GM19193 (cell line): Measurements from ENCODE around the gene CD3E.

ENCODE experiments used
- POLR2A ChIP-seq: IDR thresholded peaks from 4 replicates; pipeline ENCODE4 v1.6.1; 2011; ENCODE audit not compliant: insufficient read depth, insufficient read length; ENCODE audit errors: extremely low read depth

Gene CD3E

DNA sequence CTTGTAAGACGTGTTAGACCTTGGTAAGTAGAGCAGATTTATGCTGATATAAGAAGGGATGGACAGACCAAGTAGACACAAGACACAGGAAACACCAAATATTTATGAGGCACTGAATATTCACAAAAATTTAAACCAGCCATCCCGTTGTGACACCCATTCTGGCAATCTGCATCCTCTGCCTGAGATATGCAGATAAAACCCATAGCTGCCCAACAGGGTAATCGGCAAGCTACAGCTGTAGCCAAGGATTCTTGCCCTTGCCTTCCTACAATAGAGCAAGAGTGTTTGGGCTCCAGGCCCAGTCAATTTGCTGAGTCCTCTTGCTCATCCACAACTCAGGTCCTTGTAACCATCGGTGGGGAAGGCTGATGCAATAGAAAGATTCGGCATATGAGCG lies 21.9 kb upstream of the CD3E start:
- TF ChIP-seq POLR2A: no peak

- no peak for TF ChIP-seq POLR2A
Measured at GRCh38 chr11:118283037-118283636, 21.4 kb upstream of the CD3E start.

GRCh38 chr11:118283756-118284350 lies 20.7 kb upstream of the CD3E start:
- no peak for TF ChIP-seq POLR2A

DNA sequence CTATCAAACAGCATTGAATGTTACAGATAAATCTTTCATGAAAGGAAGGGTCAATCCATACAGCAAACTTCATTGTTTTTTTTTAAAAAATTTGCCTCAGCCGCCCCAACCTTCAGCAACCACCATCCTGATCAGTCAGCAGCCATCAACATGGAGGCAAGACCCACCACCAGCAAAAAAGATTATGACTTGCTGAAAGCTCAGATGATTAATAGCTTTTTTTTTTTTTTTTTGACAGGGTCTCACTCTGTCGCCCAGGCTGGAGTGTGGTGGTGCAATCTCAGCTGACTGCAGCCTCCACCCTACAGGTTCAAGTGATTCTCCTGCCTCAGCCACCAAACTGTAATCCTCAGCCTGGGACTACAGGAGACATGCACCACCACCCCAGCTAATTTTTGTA lies 18.0 kb upstream of the CD3E start:
- TF ChIP-seq POLR2A: no peak

DNA sequence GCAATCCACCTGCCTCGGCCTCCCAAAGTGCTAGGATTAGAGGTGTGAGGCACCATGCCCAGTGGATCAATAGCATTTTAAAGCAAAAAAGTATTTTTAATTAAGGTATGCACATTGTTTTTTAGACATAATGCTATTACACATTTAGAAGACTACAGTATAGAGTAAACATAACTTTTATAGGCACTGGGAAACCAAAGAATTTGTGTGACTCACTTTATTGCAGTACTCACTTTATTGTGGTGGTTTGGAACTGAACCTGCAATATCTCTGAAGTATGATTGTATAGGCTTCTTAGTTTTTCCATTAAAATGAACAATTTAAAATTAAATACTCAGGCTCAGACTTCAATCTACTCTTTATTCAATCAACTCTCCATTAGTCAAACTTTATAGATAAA lies 17.5 kb upstream of the CD3E start:
- TF ChIP-seq POLR2A: no peak

DNA sequence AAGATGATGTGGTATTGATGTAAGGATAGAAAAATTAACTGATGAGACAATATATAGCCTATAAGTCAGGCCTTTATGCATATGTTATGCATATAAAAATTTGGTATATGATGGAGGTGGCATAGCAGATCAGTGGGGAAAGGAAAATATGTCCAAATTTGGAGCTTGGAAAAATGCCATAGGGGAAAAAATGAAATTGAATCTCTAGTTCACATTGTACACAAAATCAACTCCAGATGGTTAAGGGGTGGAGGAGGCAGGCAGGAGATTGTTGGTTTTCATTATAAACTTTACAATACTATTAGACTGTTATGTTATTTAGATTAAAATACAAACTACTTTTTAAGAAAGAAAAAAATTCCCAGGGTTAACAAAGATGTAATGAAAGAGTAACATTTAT lies 15.1 kb upstream of the CD3E start:
- no peak for TF ChIP-seq POLR2A

DNA sequence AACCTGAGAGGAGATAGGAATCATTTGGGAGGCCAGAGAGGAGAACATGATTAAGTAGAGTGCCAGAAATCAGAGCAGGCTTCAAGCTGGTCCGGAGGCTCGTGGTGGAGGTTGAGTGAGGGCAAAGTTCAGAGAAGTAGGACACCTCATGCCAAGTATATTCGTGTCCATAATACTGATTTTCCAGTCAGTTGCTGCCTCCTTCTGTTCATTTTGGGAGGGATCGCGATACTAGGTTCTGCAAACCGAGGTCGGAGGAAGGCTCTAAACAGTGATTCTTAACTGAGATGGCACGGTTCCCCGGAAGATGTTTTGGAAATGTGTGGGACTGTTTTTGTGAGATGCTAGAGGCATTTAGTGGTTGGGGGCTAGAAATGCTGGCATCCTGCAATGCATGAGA lies 13.6 kb upstream of the CD3E start:
- no peak for TF ChIP-seq POLR2A

DNA sequence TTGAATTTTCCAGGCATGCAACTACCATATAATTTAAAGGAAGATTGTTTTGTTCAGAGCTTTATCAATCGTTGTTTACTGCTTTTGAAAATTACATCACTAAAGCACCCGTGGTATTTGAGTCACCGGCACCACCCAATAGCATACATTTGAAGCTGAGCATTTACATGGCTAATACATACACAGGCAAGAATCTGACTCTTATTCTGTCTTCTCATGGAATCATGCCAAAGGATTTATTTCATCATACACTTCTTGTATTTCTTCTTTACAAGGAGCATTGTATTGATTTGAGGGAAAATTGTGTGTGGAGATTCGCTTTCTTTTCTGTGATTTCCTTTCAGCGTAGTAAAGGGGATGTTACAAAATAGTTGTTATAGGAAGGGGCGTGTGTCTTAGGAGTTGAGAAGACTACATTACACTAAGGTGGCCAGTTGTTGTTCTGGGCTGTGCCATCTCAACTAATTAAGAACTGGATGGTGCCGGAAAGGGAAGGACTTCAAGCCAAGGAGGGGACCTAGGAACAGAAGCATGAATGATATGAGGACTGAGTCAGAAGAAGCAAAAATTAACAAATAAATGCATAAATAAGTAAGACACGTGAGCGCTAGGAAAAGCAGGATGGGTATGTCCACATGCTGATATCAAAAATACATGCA lies 12.9 kb upstream of the CD3E start:
- no peak for TF ChIP-seq POLR2A

GRCh38 chr11:118294053-118294452 lies 10.5 kb upstream of the CD3E start:
- no peak for TF ChIP-seq POLR2A

- no peak for TF ChIP-seq POLR2A
Measured at GRCh38 chr11:118295199-118295598, 9.3 kb upstream of the CD3E start.

DNA sequence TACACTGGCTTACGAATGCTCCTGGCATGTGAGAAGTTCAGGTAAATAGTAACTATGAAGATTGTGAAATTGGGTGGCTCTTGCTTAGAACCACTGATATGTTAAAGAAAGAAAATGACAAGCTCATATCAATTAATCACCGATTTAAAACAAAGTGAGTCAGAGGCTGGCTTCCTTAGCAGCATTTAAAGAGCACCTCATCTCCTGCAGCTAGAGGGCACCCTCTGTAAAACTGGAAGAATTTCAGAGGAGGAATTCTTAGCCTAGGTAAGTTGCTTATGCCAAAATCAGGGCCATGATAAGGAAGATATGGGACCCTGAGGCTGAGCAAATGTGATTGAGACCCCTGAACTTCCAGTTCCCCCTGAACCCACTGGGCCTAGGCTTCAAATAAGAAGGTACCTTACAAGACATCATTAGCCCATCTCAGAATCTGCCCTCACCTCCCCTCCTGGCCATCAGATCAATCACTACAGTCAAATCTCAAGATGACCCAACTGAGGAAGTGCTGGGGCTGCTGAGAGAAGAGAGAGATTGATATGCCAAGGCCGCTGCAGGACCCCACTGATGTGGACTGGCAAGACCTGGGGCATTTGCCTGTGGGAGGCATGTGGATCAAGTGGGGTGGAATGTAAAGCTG lies 8.6 kb upstream of the CD3E start:
- TF ChIP-seq POLR2A: no peak

GRCh38 chr11:118301600-118302195 lies 2.8 kb upstream of the CD3E start:
- no peak for TF ChIP-seq POLR2A

DNA sequence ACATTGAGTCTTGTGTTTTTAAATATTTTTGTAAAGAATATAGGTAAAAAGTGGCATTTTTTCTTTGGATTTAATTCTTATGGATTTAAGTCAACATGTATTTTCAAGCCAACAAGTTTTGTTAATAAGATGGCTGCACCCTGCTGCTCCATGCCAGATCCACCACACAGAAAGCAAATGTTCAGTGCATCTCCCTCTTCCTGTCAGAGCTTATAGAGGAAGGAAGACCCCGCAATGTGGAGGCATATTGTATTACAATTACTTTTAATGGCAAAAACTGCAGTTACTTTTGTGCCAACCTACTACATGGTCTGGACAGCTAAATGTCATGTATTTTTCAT lies 333 bp upstream of the CD3E start:
- TF ChIP-seq POLR2A: no peak

- no peak for TF ChIP-seq POLR2A
Measured at GRCh38 chr11:118305726-118306125, 1.2 kb downstream of the CD3E start.

GRCh38 chr11:118306556-118306955 lies 2.0 kb downstream of the CD3E start:
- no peak for TF ChIP-seq POLR2A

- no peak for TF ChIP-seq POLR2A
Measured at GRCh38 chr11:118310271-118310670, 5.7 kb downstream of the CD3E start.
